Measurements from ENCODE around the gene MRTO4. TPM values are rescaled to one million over a fixed set of nuclear protein-coding genes. Genes with fewer than 3 reads are reported as not detected.

MRTO4 gene
- total and polyA plus RNA-seq, 9 of the 15 experiments (the other 6 are each of a cell fraction or from before 2014, with no cell fraction given) = 62.0 to 173 (median 146) TPM

DNA sequence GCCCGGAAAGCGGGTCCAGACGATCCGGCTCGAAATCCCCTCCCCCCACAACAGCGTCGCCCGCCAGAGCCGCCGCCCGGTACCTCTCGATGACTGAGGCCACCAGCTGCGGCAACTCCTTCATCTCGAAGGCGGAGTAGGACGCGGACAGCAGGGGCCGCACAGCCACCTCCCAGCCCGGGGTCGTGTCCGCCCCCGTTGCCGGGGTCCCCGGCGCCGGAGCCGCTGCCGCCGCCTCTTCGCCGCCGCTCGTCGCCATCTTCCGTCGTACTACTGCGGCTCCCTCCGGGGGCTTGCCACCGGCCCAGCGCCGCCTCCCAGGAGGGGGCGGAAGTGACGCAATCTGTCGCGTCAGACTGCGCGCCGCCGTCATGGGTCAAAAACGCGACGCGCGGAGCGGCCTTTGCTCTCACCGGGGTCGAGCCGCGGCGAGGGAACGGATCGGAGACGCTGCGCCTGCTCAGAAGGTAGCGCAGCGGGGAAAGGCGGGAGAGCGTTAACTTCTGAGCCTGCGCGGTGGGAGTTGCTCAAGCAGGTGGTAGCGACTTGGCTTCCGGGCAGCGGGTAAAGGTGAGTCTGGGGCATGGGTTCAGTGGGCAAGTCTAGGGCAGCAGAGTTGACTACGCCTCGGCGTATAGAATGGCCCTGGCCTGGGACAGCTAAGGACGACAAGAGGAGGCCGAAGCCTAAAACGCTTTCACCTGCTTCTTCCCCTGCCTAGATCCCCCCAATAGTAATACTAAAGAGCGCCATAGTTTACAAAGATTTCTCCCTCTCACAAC lies 41.4 kb upstream of the MRTO4 start, which contains the start of gene UBR4 (continued):
- peak; percentile 33; the same call in 1 of the 2 replicates for TF ChIP-seq ZBTB17 (CRISPR knock-in tag; IDR thresholded peaks at IDR 0.05)
- TF ChIP-seq, protein P1, sequence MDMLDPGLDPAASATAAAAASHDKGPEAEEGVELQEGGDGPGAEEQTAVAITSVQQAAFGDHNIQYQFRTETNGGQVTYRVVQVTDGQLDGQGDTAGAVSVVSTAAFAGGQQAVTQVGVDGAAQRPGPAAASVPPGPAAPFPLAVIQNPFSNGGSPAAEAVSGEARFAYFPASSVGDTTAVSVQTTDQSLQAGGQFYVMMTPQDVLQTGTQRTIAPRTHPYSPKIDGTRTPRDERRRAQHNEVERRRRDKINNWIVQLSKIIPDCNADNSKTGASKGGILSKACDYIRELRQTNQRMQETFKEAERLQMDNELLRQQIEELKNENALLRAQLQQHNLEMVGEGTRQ (CRISPR knock-in tag; IDR thresholded peaks at IDR 0.05) = no peak
- TF ChIP-seq NR2F6 (CRISPR knock-in tag; IDR thresholded peaks at IDR 0.05) = no peak
- peak; percentile 80 for TF ChIP-seq POLR2AphosphoS5 (IDR thresholded peaks at IDR 0.05; ENCODE audit: control insufficient read depth, insufficient read depth, low read depth, low read length)
- TF ChIP-seq, protein P2, sequence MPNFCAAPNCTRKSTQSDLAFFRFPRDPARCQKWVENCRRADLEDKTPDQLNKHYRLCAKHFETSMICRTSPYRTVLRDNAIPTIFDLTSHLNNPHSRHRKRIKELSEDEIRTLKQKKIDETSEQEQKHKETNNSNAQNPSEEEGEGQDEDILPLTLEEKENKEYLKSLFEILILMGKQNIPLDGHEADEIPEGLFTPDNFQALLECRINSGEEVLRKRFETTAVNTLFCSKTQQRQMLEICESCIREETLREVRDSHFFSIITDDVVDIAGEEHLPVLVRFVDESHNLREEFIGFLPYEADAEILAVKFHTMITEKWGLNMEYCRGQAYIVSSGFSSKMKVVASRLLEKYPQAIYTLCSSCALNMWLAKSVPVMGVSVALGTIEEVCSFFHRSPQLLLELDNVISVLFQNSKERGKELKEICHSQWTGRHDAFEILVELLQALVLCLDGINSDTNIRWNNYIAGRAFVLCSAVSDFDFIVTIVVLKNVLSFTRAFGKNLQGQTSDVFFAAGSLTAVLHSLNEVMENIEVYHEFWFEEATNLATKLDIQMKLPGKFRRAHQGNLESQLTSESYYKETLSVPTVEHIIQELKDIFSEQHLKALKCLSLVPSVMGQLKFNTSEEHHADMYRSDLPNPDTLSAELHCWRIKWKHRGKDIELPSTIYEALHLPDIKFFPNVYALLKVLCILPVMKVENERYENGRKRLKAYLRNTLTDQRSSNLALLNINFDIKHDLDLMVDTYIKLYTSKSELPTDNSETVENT (CRISPR knock-in tag; IDR thresholded peaks at IDR 0.05) = peak; percentile 85
- no peak for TF ChIP-seq MTF1 (CRISPR knock-in tag; IDR thresholded peaks at IDR 0.05; ENCODE audit: borderline replicate concordance)
- TF ChIP-seq HNRNPLL (IDR thresholded peaks at IDR 0.05; ENCODE audit: low read depth, low read length, poor library complexity, severe bottlenecking) = peak; percentile 95
- TF ChIP-seq ARHGAP35 (IDR thresholded peaks at IDR 0.05; ENCODE audit: partially characterized antibody) = no peak
- TF ChIP-seq PHF20 (IDR thresholded peaks at IDR 0.05; ENCODE audit: partially characterized antibody) = peak; percentile 98
- TF ChIP-seq, protein P3, sequence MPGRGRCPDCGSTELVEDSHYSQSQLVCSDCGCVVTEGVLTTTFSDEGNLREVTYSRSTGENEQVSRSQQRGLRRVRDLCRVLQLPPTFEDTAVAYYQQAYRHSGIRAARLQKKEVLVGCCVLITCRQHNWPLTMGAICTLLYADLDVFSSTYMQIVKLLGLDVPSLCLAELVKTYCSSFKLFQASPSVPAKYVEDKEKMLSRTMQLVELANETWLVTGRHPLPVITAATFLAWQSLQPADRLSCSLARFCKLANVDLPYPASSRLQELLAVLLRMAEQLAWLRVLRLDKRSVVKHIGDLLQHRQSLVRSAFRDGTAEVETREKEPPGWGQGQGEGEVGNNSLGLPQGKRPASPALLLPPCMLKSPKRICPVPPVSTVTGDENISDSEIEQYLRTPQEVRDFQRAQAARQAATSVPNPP (IDR thresholded peaks at IDR 0.05; ENCODE audit: borderline replicate concordance, insufficient read depth, insufficient read length) = no peak
- TF ChIP-seq, protein P4, sequence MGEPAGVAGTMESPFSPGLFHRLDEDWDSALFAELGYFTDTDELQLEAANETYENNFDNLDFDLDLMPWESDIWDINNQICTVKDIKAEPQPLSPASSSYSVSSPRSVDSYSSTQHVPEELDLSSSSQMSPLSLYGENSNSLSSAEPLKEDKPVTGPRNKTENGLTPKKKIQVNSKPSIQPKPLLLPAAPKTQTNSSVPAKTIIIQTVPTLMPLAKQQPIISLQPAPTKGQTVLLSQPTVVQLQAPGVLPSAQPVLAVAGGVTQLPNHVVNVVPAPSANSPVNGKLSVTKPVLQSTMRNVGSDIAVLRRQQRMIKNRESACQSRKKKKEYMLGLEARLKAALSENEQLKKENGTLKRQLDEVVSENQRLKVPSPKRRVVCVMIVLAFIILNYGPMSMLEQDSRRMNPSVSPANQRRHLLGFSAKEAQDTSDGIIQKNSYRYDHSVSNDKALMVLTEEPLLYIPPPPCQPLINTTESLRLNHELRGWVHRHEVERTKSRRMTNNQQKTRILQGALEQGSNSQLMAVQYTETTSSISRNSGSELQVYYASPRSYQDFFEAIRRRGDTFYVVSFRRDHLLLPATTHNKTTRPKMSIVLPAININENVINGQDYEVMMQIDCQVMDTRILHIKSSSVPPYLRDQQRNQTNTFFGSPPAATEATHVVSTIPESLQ (CRISPR knock-in tag; IDR thresholded peaks at IDR 0.05) = peak; percentile 98
- TF ChIP-seq, protein P5, sequence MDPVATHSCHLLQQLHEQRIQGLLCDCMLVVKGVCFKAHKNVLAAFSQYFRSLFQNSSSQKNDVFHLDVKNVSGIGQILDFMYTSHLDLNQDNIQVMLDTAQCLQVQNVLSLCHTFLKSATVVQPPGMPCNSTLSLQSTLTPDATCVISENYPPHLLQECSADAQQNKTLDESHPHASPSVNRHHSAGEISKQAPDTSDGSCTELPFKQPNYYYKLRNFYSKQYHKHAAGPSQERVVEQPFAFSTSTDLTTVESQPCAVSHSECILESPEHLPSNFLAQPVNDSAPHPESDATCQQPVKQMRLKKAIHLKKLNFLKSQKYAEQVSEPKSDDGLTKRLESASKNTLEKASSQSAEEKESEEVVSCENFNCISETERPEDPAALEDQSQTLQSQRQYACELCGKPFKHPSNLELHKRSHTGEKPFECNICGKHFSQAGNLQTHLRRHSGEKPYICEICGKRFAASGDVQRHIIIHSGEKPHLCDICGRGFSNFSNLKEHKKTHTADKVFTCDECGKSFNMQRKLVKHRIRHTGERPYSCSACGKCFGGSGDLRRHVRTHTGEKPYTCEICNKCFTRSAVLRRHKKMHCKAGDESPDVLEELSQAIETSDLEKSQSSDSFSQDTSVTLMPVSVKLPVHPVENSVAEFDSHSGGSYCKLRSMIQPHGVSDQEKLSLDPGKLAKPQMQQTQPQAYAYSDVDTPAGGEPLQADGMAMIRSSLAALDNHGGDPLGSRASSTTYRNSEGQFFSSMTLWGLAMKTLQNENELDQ (CRISPR knock-in tag; IDR thresholded peaks at IDR 0.05; ENCODE audit: borderline replicate concordance) = no peak; the same call in 1 of the 2 replicates
- TF ChIP-seq SIX5 (IDR thresholded peaks at IDR 0.05; ENCODE audit: borderline replicate concordance in 1 of 2, insufficient read depth in 1 of 2, low read depth in 1 of 2, low read length in 2 of 2) = peak; percentile 39 to 46; a peak in 3 of 4 replicates
- peak; percentile 86 for TF ChIP-seq FUS (optimal IDR thresholded peaks at IDR 0.05; ENCODE audit: low read depth, low read length)
- TF ChIP-seq, protein P6, sequence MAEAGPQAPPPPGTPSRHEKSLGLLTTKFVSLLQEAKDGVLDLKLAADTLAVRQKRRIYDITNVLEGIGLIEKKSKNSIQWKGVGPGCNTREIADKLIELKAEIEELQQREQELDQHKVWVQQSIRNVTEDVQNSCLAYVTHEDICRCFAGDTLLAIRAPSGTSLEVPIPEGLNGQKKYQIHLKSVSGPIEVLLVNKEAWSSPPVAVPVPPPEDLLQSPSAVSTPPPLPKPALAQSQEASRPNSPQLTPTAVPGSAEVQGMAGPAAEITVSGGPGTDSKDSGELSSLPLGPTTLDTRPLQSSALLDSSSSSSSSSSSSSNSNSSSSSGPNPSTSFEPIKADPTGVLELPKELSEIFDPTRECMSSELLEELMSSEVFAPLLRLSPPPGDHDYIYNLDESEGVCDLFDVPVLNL (CRISPR knock-in tag; IDR thresholded peaks at IDR 0.05; ENCODE audit: low read depth) = peak; percentile 89

All from K562 (cell line).